Heart right ventricle (tissue), 16 donors: ENCODE results near the gene DUS2. TPM values are rescaled to one million over a fixed set of nuclear protein-coding genes. Genes with fewer than 3 reads are reported as not detected.
A peak's percentile ranks its signal among the peaks of the same experiment; 100 is the strongest.

ENCODE experiments used
- ATAC-seq, 8 donors: fragments of 200-7000 bp; cut with Tn5 transposase; one replicate each; pipeline ENCODE4 v1.9.1; 2020; ENCODE audit warnings: mild to moderate bottlenecking in 8 of 8, moderate library complexity in 8 of 8, moderate number of reproducible peaks in 1 of 8
- DNase-seq, 2 donors: peaks; one replicate each; pipeline ENCODE4 v3.0.0-alpha.2; 2020
- H3K27ac ChIP-seq, 10 donors: fragments of 200-600 bp; sonication (generic) in 2 of 10; one replicate each; pipeline versions ENCODE4 v1.5.0 to v1.8.0; 2020 to 2022; ENCODE audit warnings: mild to moderate bottlenecking in 3 of 10
- H3K27me3 ChIP-seq, 7 donors: fragments of 200-600 bp; one replicate each; pipeline ENCODE4 v1.8.0; 2021 to 2022; ENCODE audit warnings: mild to moderate bottlenecking in 2 of 7
- H3K36me3 ChIP-seq, 9 donors: fragments of 200-600 bp; sonication (generic) in 1 of 9; one replicate each; pipeline versions ENCODE4 v1.5.0 to v1.8.0; 2020 to 2022; ENCODE audit warnings: mild to moderate bottlenecking in 2 of 9
- H3K4me1 ChIP-seq, 9 donors: fragments of 200-600 bp; sonication (generic) in 1 of 9; one replicate each; pipeline versions ENCODE4 v1.5.0 to v1.8.0; 2020 to 2022; ENCODE audit warnings: mild to moderate bottlenecking in 4 of 9
- H3K4me3 ChIP-seq, 10 donors: fragments of 200-600 bp; sonication (generic) in 2 of 10; one replicate each; pipeline versions ENCODE4 v1.5.0 to v1.8.0; 2020 to 2022; ENCODE audit warnings: mild to moderate bottlenecking in 7 of 10, moderate library complexity in 2 of 10
- H3K9me3 ChIP-seq, 11 donors: fragments of 200-600 bp in 10 of 11; sonication (generic) in 2 of 11; one replicate each; pipeline versions ENCODE4 v1.5.0 to v1.8.0; 2013 to 2022; ENCODE audit warnings: mild to moderate bottlenecking in 2 of 11, control low read depth in 1 of 11, moderate library complexity in 1 of 11
- CTCF ChIP-seq, 9 donors: fragments of 200-600 bp; sonication (generic) in 2 of 9; IDR thresholded peaks; one replicate each; pipeline versions ENCODE4 v1.5.0 to v1.8.0; 2021 to 2022; ENCODE audit warnings: antibody characterized with exemption in 9 of 9, mild to moderate bottlenecking in 5 of 9, moderate library complexity in 1 of 9
- WGBS, 2 donors: extraction: QIAGEN DNeasy Blood & Tissue Kit; methylation state at CpG; one replicate each; pipeline ENCODE4 v1.1.7; 2013; ENCODE audit warnings: inconsistent platforms in 1 of 2; 5-methylcytosine and 5-hydroxymethylcytosine counted together
- intact Hi-C, 10 donors: fragments of 100-400 bp; cut with DNase I; formaldehyde crosslinking; loops; one replicate each; pipeline versions ENCODE4 v1.11.1 to v1.14.2; 2022
- polyA plus RNA-seq, 2 donors: library from polyadenylated mRNA; stranded (reverse); fragments of 200-250 nt; gene quantifications; one replicate each; pipeline ENCODE4 v1.2.3, GENCODE V29; 2013
- total RNA-seq, 10 donors: library from RNA; stranded (reverse); fragmentation: NEBNext Ultra II Directional in 3 of 10; extraction: Animal tissue kit (Norgen Biotek cat#: 25700) in 3 of 10; gene quantifications; one replicate each; pipeline versions ENCODE4 v1.2.1 to v1.2.4, GENCODE V29; 2021 to 2023
- donor health status: Arrhythmogenic right ventricular cardiomyopathy.
- donor health status: ischemic (EF 13 %, LVEDD 7.1; RV severe dilation, severe dysfunction).
- donor health status: healthy with polysubstance abuse.
- donor health status: DM: no; HTN: yes; CAD: no.
- donor health status: DM: no; HTN: no; CAD: no.
- donor health status: ischemic (EF 25% LVEDD 6.9; RV normal size, moderate dysfunction).
- donor health status: ischemic (EF 25% LVEDD 5.7; RV mildly dilated, moderate dysfunction).
- donor health status: healthy.
- donor health status: DM: yes; HTN: yes; CAD: no.
- donor health status: Ischemic cardiomyopathy.
- donor health status: ischemic (EF 35%, LVEDD 5.7; RV mildly dilated, moderate dysfunction).
- donor health status: nonischemic (EF 11% LVEDD 7.7; RV severe dilation, severe dysfunction).
- donor health status: DM: yes; HTN: yes; CAD: no.
- donor health status: PGD.
- donor health status: ischemic (EF 29% LVEDD 5.4; RV normal size, mild dysfunction).
- donor health status: nonischemic (EF 23%, LVEDD 6.1; RV moderate dilation, normal function).

DUS2 gene
- total and polyA plus RNA-seq, 12 donors: 4.2 to 13.1 (median 7.2) TPM

GRCh38 chr16:67977005-67977404, 46.1 kb upstream of the DUS2 start:
- Histone ChIP-seq H3K27ac (no peak overlapping the region), H3K4me1 (no peaks in the 10 kb centered on the region), H3K36me3 (no peaks in the 10 kb centered on the region), H3K27me3 (peaks cover 0 to 8% (median 0%) of the 10 kb centered on the region in 7 donors), H3K9me3 (no peaks in the 10 kb centered on the region), H3K4me3 (no peak overlapping the region)
- ATAC-seq (no peak), DNase-seq (no peak)
- no peak for TF ChIP-seq CTCF (IDR thresholded peaks at IDR 0.05)
- intact Hi-C loops: no loop called here
- WGBS, 2 donors: 77 to 79% methylated on average over 5 of the region's 5 CpGs

GRCh38 chr16:67977469-67978227, 45.4 kb upstream of the DUS2 start:
- TF ChIP-seq CTCF (IDR thresholded peaks at IDR 0.05): no peak
- no peak for DNase-seq
- Histone ChIP-seq H3K36me3 (no peaks in the 10 kb centered on the region), H3K4me3 (no peak overlapping the region), H3K27me3 (peaks cover 0 to 8% (median 0%) of the 10 kb centered on the region in 7 donors), H3K27ac (no peak overlapping the region), H3K9me3 (no peaks in the 10 kb centered on the region), H3K4me1 (no peaks in the 10 kb centered on the region)
- ATAC-seq: no peak
- intact Hi-C loops: no loop called here
- WGBS, 2 donors: 67 to 74% methylated on average over 9 of the region's 9 CpGs

GRCh38 chr16:67979955-67980678, 43.0 kb upstream of the DUS2 start, which contains the start of gene DPEP3:
TSS of gene DPEP3 (minus strand) at chr16:67980499. CDS start at chr16:67980380, 119 bp downstream.
- no peaks in the 10 kb centered on the region for H3K36me3 ChIP-seq
- peak in 5 of 9 donors; percentile 14 to 29 (median 23) for TF ChIP-seq CTCF (IDR thresholded peaks at IDR 0.05)
- WGBS, 2 donors: 54 to 62% methylated on average over 60 to 62 of the region's 62 CpGs

GRCh38 chr16:67982011-67982696, 40.9 kb upstream of the DUS2 start:
- H3K4me1 ChIP-seq: peaks cover under 1 to 44% (median 29%) of the 10 kb centered on the region in 9 donors
- H3K27me3 ChIP-seq: peaks cover 0 to 8% (median 0%) of the 10 kb centered on the region in 7 donors
- no peak overlapping the region for H3K4me3 ChIP-seq
- 96% methylated on average over 49 of the region's 49 CpGs for WGBS, 2 donors
- no peak overlapping the region for H3K27ac ChIP-seq
- intact Hi-C loops: no loop called here
- no peaks in the 10 kb centered on the region for H3K9me3 ChIP-seq
- no peak for ATAC-seq
- no peak for TF ChIP-seq CTCF (IDR thresholded peaks at IDR 0.05)
- DNase-seq: no peak
- H3K36me3 ChIP-seq: no peaks in the 10 kb centered on the region

More at GRCh38 chr16:67979955-67980678, 43.0 kb upstream of the DUS2 start, which contains the start of gene DPEP3:
- ATAC-seq (no peak), DNase-seq (no peak)
- Histone ChIP-seq H3K4me1 (peaks cover 0 to 24% (median 19%) of the 10 kb centered on the region in 9 donors), H3K9me3 (no peaks in the 10 kb centered on the region), H3K27ac (no peak within 1 kb of the TSS), H3K27me3 (peaks cover 0 to 8% (median 0%) of the 10 kb centered on the region in 7 donors), H3K4me3 (no peak within 1 kb of the TSS)
- intact Hi-C loops: no loop called here
